ENCODE results near the gene RIC8A. TPM values are rescaled to one million over a fixed set of nuclear protein-coding genes. Genes with fewer than 3 reads are reported as not detected.

The RIC8A gene
- total and polyA plus RNA-seq, 10 of the 15 experiments (the other 5 are each of a cell fraction or from before 2014, with no cell fraction given) = 10.4 to 157 (median 81.4) TPM

DNA sequence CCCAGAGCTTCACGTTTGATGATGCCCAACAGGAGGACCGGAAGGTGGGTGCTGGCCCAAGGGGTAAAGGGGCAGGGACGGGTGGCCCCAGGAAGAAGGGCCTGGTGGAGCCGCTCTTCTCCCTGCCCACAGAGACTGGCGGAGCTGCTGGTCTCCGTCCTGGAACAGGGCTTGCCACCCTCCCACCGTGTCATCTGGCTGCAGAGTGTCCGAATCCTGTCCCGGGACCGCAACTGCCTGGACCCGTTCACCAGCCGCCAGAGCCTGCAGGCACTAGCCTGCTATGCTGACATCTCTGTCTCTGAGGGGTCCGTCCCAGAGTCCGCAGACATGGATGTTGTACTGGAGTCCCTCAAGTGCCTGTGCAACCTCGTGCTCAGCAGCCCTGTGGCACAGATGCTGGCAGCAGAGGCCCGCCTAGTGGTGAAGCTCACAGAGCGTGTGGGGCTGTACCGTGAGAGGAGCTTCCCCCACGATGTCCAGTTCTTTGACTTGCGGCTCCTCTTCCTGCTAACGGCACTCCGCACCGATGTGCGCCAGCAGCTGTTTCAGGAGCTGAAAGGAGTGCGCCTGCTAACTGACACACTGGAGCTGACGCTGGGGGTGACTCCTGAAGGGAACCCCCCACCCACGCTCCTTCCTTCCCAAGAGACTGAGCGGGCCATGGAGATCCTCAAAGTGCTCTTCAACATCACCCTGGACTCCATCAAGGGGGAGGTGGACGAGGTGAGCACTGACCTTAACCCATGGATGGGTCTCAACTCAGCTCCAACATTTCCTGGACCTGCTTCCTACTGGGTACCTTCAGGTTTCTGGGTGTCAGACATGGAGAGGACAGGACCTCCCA, 2.0 kb downstream of the RIC8A start:
- no peak overlapping the region for H2AFZ ChIP-seq (ENCODE audit: control insufficient read depth, low read depth, low read length)
- H3K4me3 ChIP-seq = peak overlapping the region; percentile 76
- POLR2A ChIA-PET = interaction anchor here (1.0 to 1.2 kb wide), 2 partner anchors 20 to 232 kb away, joined by 3 to 4 read pairs; partner anchors contain the start of gene ANO9
- SMC1A ChIA-PET (ENCODE audit: uncharacterized antibody, unreplicated experiment) = no interaction called here
- H3K4me2 ChIP-seq (ENCODE audit: control insufficient read depth, insufficient read depth) = peak overlapping the region; percentile 90
- H4K20me1 ChIP-seq (ENCODE audit: control insufficient read depth, insufficient read depth) = peaks cover 6% of the 10 kb centered on the region
- RAD21 ChIA-PET (ENCODE audit: unreplicated experiment) = interaction anchor here (2.5 kb wide), 1 partner anchor 58 kb away, joined by 9 read pairs; no protein-coding TSS in a partner anchor
- WGBS (ENCODE audit: insufficient coverage, insufficient replicate concordance, low lambda C conversion rate, missing lambda C conversion rate) = 37% methylated on average over 28 of the region's 29 CpGs
- no peaks in the 10 kb centered on the region for H3K9me3 ChIP-seq (replicated peaks; ENCODE audit: control insufficient read depth, insufficient read depth, low read length)
- peaks cover 27 to 45% of the 10 kb centered on the region in 2 experiments for H3K36me3 ChIP-seq (ENCODE audit: control insufficient read depth in 2 of 2, insufficient read depth in 2 of 2, low read length in 1 of 2)
- H3K4me1 ChIP-seq (ENCODE audit: control insufficient read depth, insufficient read depth, low read length) = peaks cover 27% of the 10 kb centered on the region
- DNase-seq (ENCODE audit: low read depth, low spot score) = no peak
- H3K27me3 ChIP-seq (replicated peaks in 1 of 2; ENCODE audit: control insufficient read depth in 2 of 2, insufficient read depth in 2 of 2, low read length in 1 of 2) = no peaks in the 10 kb centered on the region
- in situ Hi-C loops (cut with MboI) (loop anchor here (5.0 to 10.0 kb wide), 2 partner anchors 155 to 298 kb away; partner anchors contain the start of genes B4GALNT4 and RNH1), intact Hi-C loops (cut with micrococcal nuclease; ENCODE audit: unreplicated experiment) (loop anchor here (5.0 to 10.0 kb wide), 3 partner anchors 98 to 235 kb away; partner anchors contain the start of genes ANO9 and IFITM2)
- no peak for ATAC-seq
- H3K27ac ChIP-seq (ENCODE audit: control insufficient read depth, insufficient read depth) = peak overlapping the region; percentile 97; the same call in 1 of the 2 replicates
- H3K9ac ChIP-seq (ENCODE audit: control insufficient read depth, insufficient read depth, low read length) = peak overlapping the region; percentile 98
- peaks cover 57% of the 10 kb centered on the region for H3K79me2 ChIP-seq (ENCODE audit: control insufficient read depth, insufficient read depth, low read length)
- FAIRE-seq = no peak
- no peak for TF ChIP-seq EZH2 (IDR thresholded peaks at IDR 0.05; ENCODE audit: borderline replicate concordance, control insufficient read depth, low read depth, low read length)
- TF ChIP-seq MXI1 (IDR thresholded peaks at IDR 0.05; ENCODE audit: low read depth, low read length) = no peak
- peak; percentile 13 for TF ChIP-seq MEF2B (IDR thresholded peaks at IDR 0.05; ENCODE audit: partially characterized antibody, poor library complexity, severe bottlenecking)
- no peak for TF ChIP-seq JUND (IDR thresholded peaks at IDR 0.05; ENCODE audit: low read depth, low read length)
- no peak for TF ChIP-seq RBBP5 (conservative IDR thresholded peaks at IDR 0.05)
- peak; percentile 56; the same call in 1 of the 2 replicates for TF ChIP-seq ZBTB33 (IDR thresholded peaks at IDR 0.05)
- TF ChIP-seq, protein P1, sequence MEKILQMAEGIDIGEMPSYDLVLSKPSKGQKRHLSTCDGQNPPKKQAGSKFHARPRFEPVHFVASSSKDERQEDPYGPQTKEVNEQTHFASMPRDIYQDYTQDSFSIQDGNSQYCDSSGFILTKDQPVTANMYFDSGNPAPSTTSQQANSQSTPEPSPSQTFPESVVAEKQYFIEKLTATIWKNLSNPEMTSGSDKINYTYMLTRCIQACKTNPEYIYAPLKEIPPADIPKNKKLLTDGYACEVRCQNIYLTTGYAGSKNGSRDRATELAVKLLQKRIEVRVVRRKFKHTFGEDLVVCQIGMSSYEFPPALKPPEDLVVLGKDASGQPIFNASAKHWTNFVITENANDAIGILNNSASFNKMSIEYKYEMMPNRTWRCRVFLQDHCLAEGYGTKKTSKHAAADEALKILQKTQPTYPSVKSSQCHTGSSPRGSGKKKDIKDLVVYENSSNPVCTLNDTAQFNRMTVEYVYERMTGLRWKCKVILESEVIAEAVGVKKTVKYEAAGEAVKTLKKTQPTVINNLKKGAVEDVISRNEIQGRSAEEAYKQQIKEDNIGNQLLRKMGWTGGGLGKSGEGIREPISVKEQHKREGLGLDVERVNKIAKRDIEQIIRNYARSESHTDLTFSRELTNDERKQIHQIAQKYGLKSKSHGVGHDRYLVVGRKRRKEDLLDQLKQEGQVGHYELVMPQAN (conservative IDR thresholded peaks at IDR 0.05) = 0 out of 2 replicates have a peak, but pooled peaks have one; percentile 24
- CTCF ChIA-PET = interaction anchor here (0.8 to 2.5 kb wide), 2 partner anchors 19 to 41 kb away, joined by 3 to 8 read pairs; no protein-coding TSS in a partner anchor
- no TSS peak for BruUV-seq (replicated peaks)
